ENCODE measurements around the gene SCRN2.

Gene SCRN2

DNA sequence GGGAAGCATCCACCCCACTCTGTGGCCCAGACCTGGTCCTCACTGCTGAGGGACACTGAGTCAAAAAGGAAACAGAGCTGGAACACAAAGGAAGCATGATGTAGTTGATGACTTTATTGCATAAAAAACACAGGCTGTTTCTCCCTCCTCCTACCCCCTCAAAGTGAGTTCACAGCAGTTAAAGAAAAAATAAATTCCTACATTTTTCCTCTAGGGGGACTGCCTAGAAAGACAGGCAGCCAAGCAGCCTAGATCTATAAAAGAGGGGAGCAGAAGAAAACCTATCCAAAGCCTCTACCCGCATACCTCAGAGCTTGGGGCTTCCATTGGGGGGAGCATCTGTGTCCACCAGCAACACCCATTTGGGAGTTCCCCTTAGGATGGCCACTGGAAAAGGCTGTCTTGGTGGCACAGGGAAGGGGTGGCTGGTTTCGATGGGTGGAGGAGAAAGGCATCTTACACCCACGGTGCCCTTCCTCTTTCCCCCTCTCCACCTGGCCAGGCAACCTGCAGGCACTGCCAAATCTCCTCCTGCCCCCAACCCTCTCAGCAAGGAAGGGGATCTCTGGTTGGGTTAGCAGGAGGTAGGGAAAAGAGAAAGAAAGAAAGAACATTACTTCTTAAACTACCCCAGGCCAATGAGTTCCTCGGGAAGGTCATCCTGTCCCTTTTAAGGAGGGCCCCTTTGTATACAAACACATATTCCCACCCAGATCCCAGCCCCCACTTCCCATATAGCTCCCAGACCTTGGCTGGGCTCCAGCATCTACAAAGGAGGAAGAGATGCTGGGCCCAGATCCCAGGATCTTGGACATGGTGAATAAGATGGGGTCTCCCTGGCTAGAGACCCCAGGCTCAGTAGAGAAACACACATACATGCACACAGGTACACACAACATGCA, 4.0 kb upstream of the SCRN2 start:
- no peak for DNase-seq

- DNase-seq = no peak
Observed at GRCh38 chr17:47844227-47844626, 3.2 kb upstream of the SCRN2 start.

GRCh38 chr17:47843391-47843730, 2.3 kb upstream of the SCRN2 start:
- DNase-seq = no peak

DNA sequence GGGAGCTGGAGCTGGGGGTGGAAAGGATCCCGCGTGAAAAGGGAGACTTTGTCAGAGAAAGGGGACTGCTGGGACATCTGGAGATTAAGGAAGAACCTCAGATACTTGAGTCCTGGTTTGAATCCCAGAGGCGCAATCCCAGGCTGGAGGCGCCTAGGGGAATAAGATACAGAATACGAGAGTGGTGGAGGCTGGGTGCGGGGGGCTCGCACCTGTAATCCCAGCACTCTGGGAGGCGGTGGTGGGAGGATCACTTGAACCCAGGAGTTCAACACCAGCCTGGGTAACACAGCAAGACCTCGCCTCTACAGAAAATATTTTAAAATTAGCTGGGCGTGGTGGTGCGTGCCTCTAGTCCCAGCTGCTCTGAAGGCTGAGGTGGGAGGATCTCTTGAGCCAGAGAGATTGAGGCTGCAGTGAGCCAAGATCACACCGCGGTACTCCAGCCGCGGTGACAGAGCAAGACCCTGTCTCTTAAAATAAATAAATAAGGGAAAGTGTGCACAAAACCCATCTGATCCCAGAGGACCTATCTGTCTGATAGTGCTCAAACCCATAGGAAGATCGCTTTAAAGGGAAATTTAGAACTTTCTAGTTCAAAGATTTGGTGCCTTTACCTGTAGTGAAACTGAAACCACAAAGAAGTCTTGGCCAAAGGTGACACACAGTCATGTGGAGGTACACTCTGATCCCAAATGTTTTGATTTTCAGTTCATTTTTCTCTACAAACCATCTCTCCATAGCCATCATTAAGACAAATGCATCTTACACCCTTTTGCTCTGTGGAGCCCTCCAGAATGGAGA, 617 bp upstream of the SCRN2 start:
- DNase-seq = no peak

GRCh38 chr17:47840001-47840741, 902 bp downstream of the SCRN2 start:
- DNase-seq = no peak

DNA sequence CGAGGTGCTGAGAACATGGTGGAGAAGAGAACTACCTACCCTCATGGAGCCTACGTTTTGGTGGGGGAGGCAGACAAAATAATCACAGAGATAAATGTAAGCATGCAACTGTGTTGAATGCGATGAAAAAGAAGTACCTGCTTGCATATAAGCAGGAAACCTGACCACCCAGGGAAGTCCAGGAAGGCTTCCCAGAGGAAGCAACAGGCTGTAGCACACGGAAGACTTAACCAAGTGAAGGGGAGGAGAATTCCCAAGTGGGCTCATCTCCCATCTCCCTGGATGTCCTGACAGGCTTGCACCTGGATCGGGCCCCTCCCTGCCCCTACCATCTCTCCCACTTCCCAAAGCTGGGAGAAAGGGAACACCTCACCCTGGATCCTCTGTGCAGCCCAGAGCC, 2.0 kb downstream of the SCRN2 start:
- no peak for DNase-seq

GRCh38 chr17:47838636-47839035, 2.4 kb downstream of the SCRN2 start:
- no peak for DNase-seq

GRCh38 chr17:47837401-47838039, 3.6 kb downstream of the SCRN2 start:
- DNase-seq = no peak

DNA sequence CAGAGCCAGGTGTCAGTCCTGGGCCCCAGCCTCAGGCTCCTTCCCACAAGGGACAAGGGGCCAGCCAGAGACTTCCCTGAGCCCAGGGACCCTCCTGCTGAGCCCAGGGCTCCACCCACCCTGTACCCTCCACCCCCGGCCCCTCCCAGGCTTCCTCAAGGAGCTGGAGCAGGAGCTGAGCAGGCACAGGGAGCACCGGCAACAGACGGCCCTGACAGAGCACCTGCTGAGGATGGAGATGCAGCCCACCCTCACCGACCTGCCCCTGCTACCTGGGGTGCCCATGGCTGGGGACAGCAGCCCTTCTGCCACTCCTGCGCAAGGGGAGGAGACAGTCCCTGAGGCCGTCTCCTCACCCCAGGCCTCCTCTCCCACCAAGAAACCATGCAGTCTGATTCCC, 4.5 kb downstream of the SCRN2 start:
- DNase-seq = no peak

GRCh38 chr17:47834756-47835155, 6.3 kb downstream of the SCRN2 start:
- no peak for DNase-seq

DNA sequence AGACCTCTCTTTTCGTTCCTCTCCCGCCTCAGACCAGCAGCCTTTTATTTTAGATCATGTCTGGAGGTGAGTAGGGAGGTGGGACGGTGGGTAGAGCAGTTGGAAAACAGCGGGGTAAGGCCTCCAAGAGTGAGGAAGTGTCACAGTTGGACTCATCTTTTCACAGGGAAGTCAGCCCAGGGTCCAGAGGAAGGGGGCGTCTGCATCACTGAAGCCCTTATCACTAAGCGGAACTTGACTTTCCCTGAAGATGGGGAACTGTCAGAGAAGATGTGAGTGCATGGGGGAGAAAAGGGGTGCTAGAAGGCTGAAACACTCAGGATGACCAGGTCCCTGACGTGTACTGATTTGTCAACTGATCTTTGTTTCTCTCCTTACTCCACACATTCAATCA, 9.1 kb downstream of the SCRN2 start:
- DNase-seq = no peak

DNA sequence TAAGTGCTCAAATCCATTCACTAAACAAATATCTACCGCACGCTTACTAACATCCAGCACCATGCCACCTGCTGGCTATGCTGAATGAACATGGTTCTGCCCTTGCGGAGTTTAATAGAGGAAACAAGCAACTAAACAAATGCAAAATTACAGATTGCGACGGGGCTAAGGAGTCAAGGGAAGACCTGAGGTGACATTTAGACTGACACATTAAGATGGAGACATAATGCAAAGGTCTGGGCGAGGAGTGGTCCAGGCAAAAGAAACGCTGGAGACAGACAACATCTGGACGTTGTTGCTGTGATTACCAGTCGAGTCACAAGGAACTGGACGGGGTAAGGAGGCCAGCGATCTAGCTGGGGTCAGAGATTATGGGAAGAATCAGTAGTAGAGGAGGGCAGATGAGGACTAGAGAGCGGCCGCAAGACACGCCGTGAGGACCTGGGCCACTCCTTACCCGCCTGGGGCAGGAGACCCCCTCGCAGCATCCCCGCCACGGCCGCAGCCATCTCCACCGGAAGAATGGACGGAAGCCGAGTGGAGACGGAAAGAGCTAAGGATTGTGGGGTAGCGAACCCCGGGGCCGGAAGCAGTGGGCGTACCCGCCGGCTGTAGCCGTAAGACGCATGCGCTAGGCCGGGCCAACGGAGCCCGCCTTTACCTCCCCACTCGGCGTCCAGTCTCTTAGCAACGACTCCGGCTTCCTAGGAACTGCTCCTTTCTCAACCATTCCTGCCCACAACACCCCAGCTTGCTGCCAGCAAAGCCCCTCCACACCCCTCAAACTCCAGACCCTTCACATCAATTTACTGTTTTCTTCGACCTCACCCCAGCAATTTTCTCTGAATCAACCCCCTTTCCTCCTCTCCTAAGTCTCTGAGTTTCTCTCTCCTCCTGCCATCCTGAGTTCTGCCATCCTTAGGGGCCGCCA, 9.8 kb downstream of the SCRN2 start, which contains the start of the genes LRRC46 and MRPL10:
TSS of gene LRRC46 (plus strand) at position 668 of the 931 bp plus-strand sequence. CDS start 320 bp downstream, outside the sequence.
TSS of gene MRPL10 (minus strand) at position 539 of the 931 bp plus-strand sequence. CDS start at position 509, 30 bp downstream.
- peak; percentile 92 for DNase-seq

- no peak for DNase-seq
Observed at GRCh38 chr17:47830396-47831002, 10.6 kb downstream of the SCRN2 start.

DNA sequence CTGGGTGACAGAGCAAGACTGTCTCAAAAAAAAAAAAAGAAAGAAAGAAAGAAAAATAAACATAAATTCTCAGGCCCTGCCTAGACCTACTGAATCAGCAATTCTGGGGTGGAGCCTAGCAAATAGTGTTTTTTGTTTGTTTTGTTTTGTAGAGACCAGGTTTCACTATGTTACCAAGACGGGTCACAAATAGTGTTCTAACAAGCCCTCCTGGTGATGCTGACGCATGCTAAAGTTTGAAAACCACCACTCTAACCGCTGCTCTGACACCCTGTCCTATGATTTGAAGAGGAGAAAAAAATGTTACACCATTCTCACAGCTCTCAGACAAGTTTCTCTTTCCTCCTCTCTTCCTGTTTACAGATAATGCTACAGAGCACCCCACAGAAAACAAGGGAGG, 11.2 kb downstream of the SCRN2 start:
- DNase-seq = no peak

GRCh38 chr17:47823519-47823918, 17.6 kb downstream of the SCRN2 start:
- no peak for DNase-seq

DNA sequence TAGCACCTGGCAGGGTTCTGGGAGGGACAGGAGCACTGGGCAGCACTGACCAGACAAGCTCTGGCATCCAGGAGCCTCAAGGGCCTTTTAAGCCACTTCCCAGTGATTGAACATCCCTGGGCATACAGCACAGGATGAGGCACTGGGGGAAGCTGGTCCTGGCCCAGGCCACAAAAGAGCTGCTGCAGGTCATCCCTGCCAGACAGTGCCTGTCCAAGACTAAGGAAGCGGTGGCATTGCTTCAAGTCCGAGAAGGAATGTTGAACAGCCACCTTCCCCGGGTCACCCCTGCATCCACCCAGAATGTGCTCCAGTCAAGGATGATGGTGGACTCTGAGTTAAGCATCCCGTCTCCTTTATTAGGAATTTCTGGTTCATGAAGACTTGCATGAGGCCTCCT, 18.3 kb downstream of the SCRN2 start:
- no peak for DNase-seq

GRCh38 chr17:47821424-47822391, 19.4 kb downstream of the SCRN2 start, which contains the start of gene OSBPL7:
OSBPL7 (minus strand) TSS chr17:47821794; CDS start chr17:47820278, 1,516 bp downstream.
- DNase-seq = peak; percentile 64

DNA sequence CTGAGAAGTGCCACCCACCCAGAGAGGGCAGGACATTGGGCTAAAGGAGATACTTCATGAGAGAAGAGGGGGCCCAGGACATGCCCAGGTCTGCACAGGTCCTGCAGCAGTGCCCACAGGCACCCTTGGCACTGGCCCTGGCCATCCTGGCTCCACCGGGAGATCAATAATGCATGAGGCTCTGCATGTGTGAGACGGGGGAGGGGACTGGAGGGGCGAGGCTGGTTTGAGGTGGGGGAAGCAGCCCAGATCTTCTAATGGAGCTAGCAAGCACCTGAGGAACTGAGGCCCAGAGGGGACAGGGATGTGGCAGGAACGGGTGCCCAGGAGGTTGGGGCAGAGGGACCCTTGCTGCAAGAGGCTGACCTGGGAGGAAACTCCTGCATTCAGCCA, 20.0 kb downstream of the SCRN2 start:
- DNase-seq = no peak

- no peak for DNase-seq
Observed at GRCh38 chr17:47820033-47820789, 20.9 kb downstream of the SCRN2 start.

Data from stimulated activated CD4-positive, alpha-beta T cell treated with anti-CD3 and anti-CD28 coated beads, Interleukin-12 subunit alpha, Interleukin-12 subunit beta, amount 100 ng/mL, for 4 hours (primary cell).